NCI-H2107 treated with DMSO at 0.1 percent for 48 hours (cell line): Measurements from ENCODE around the gene KRT8.
"Not testable (repeated sequence)": the region's sequence is repeated elsewhere in the genome, so short reads cannot be mapped to it uniquely, and the experiment has no call there.

Experiments used
- DNase-seq: peaks from one replicate; lab custom pipeline; 2025; ENCODE audit not compliant: unreplicated experiment; lab: John Stamatoyannopoulos, UW

The KRT8 gene

GRCh38 chr12:52901715-52902541 lies 2.9 kb downstream of the KRT8 start:
- DNase-seq: no peak

- no peak for DNase-seq
Observed at GRCh38 chr12:52900896-52901714, 3.8 kb downstream of the KRT8 start.

- no peak for DNase-seq
Observed at GRCh38 chr12:52900166-52900895, 4.5 kb downstream of the KRT8 start.

- DNase-seq: no peak
Observed at GRCh38 chr12:52899338-52900035, 5.4 kb downstream of the KRT8 start.

GRCh38 chr12:52896190-52897100 lies 8.4 kb downstream of the KRT8 start:
- DNase-seq: no peak

GRCh38 chr12:52895726-52896189 lies 9.1 kb downstream of the KRT8 start:
- no peak for DNase-seq

- DNase-seq: no peak
Observed at GRCh38 chr12:52892974-52893373, 11.9 kb downstream of the KRT8 start.

GRCh38 chr12:52892207-52892852 lies 12.5 kb downstream of the KRT8 start:
- DNase-seq: no peak

GRCh38 chr12:52891044-52891443 lies 13.8 kb downstream of the KRT8 start:
- no peak for DNase-seq

GRCh38 chr12:52890417-52890816 lies 14.5 kb downstream of the KRT8 start:
- no peak for DNase-seq

- peak; percentile 34 for DNase-seq
Observed at GRCh38 chr12:52884526-52885293, 20.2 kb downstream of the KRT8 start.

GRCh38 chr12:52880499-52880898 lies 24.4 kb downstream of the KRT8 start:
- not testable (repeated sequence) for DNase-seq

GRCh38 chr12:52879394-52880351 lies 25.2 kb downstream of the KRT8 start:
- DNase-seq: peak; percentile 89

GRCh38 chr12:52878507-52879393 lies 26.1 kb downstream of the KRT8 start:
- no peak for DNase-seq

GRCh38 chr12:52877242-52877641 lies 27.6 kb downstream of the KRT8 start:
- no peak for DNase-seq

GRCh38 chr12:52876372-52876771 lies 28.5 kb downstream of the KRT8 start:
- no peak for DNase-seq
